ENCODE data around the gene ZNF276.

DNA sequence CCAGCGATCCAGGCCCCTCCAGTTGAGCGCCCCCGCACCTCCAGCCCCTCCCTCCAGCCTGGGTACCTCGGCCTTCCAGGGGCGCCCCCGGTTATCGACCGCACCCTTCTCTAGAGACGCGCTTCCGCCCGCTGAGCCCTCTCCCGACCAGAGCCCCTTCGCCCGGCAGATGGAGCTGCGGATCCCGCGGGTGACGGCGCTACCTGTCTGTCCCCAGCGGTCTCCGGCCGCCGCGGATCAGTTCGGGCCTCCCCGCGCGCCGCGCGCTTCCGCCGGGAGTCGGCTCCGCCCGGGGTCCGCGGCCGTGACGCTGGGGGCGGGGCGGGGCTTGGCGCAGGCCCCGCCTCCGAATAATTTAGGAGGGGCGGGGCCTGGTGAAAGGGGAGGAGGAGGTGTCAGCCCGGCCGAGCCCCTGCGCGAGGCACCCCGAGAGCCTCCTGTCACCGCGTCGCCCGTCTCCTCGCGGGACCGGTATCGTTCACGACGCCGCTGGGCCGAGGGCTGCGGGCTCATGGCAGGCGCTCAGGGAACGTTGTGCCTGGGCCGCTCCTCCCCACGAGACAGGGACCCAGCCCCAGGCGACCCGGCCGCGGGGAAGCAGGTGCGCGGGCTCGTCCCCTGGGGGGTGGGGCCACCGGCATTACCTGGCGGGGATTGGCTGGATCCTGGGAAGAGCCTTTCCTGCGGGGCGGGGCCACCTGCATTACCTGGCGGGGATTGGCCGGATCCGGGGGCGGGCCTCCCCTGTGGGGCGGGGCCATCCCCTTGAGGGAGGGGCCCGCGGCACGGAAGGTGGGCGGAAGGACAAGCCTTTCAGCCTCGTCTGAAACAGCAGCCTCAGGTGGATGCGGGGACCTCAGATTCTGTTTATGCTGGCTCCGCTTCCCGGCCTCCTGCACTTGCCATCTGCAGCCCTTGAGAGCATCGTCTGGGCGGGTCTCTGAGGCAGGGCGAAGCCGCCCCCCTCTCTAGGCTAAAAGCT, 19.6 kb upstream of the ZNF276 start, which contains the start of gene SPATA2L:
- TF ChIP-seq, protein P1, sequence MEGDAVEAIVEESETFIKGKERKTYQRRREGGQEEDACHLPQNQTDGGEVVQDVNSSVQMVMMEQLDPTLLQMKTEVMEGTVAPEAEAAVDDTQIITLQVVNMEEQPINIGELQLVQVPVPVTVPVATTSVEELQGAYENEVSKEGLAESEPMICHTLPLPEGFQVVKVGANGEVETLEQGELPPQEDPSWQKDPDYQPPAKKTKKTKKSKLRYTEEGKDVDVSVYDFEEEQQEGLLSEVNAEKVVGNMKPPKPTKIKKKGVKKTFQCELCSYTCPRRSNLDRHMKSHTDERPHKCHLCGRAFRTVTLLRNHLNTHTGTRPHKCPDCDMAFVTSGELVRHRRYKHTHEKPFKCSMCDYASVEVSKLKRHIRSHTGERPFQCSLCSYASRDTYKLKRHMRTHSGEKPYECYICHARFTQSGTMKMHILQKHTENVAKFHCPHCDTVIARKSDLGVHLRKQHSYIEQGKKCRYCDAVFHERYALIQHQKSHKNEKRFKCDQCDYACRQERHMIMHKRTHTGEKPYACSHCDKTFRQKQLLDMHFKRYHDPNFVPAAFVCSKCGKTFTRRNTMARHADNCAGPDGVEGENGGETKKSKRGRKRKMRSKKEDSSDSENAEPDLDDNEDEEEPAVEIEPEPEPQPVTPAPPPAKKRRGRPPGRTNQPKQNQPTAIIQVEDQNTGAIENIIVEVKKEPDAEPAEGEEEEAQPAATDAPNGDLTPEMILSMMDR (conservative IDR thresholded peaks at IDR 0.05 in 1 of 2, IDR thresholded peaks at IDR 0.05 in 1 of 2; ENCODE audit: low read depth in 1 of 2, low read length in 2 of 2) = no peak
- no peak for TF ChIP-seq EZH2 (IDR thresholded peaks at IDR 0.05; ENCODE audit: low read length, missing control alignments)
